ENCODE data around the gene LHX1. TPM values are rescaled to one million over a fixed set of nuclear protein-coding genes. Genes with fewer than 3 reads are reported as not detected.

LHX1 gene
- total RNA-seq, 4 donors from 2014 or later = not detected

GRCh38 chr17:36922175-36922574 lies 15.1 kb upstream of the LHX1 start:
- Histone ChIP-seq H3K4me1 (no peaks in the 10 kb centered on the region), H3K36me3 (no peaks in the 10 kb centered on the region), H3K4me3 (replicated peaks in 1 of 3) (no peak overlapping the region), H3K27me3 (no peaks in the 10 kb centered on the region), H3K27ac (no peak overlapping the region), H3K9me3 (no peaks in the 10 kb centered on the region)
- no peak for DNase-seq
- intact Hi-C loops (cut with DNase I) = no loop called here
- TF ChIP-seq, protein P1, sequence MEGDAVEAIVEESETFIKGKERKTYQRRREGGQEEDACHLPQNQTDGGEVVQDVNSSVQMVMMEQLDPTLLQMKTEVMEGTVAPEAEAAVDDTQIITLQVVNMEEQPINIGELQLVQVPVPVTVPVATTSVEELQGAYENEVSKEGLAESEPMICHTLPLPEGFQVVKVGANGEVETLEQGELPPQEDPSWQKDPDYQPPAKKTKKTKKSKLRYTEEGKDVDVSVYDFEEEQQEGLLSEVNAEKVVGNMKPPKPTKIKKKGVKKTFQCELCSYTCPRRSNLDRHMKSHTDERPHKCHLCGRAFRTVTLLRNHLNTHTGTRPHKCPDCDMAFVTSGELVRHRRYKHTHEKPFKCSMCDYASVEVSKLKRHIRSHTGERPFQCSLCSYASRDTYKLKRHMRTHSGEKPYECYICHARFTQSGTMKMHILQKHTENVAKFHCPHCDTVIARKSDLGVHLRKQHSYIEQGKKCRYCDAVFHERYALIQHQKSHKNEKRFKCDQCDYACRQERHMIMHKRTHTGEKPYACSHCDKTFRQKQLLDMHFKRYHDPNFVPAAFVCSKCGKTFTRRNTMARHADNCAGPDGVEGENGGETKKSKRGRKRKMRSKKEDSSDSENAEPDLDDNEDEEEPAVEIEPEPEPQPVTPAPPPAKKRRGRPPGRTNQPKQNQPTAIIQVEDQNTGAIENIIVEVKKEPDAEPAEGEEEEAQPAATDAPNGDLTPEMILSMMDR (IDR thresholded peaks at IDR 0.05) = no peak
- TF ChIP-seq POLR2A (IDR thresholded peaks at IDR 0.05) = no peak

- no peaks in the 10 kb centered on the region for H3K9me3 ChIP-seq
- H3K27me3 ChIP-seq = peaks cover 4% of the 10 kb centered on the region
- no peak overlapping the region for H3K4me3 ChIP-seq (replicated peaks in 1 of 3)
- no peaks in the 10 kb centered on the region for H3K4me1 ChIP-seq
- H3K27ac ChIP-seq = no peak overlapping the region
- TF ChIP-seq, protein P1 (IDR thresholded peaks at IDR 0.05) = no peak
- TF ChIP-seq POLR2A (IDR thresholded peaks at IDR 0.05) = no peak
- 77 to 83% methylated on average over 5 of the region's 5 CpGs for WGBS, 2 donors
- intact Hi-C loops (cut with DNase I) = no loop called here
- no peaks in the 10 kb centered on the region for H3K36me3 ChIP-seq
- no peak for DNase-seq
Measured at GRCh38 chr17:36923814-36924221, 13.5 kb upstream of the LHX1 start.

GRCh38 chr17:36926226-36926625 lies 11.0 kb upstream of the LHX1 start:
- intact Hi-C loops (cut with DNase I) = no loop called here
- H3K27me3 ChIP-seq = peaks cover 18% of the 10 kb centered on the region
- H3K4me3 ChIP-seq (replicated peaks in 1 of 3) = no peak overlapping the region
- TF ChIP-seq, protein P1 (IDR thresholded peaks at IDR 0.05) = no peak
- TF ChIP-seq POLR2A (IDR thresholded peaks at IDR 0.05) = no peak
- no peak overlapping the region for H3K27ac ChIP-seq
- H3K9me3 ChIP-seq = no peaks in the 10 kb centered on the region
- 92% methylated on average over 3 of the region's 3 CpGs for WGBS, 2 donors
- no peak for DNase-seq
- no peaks in the 10 kb centered on the region for H3K4me1 ChIP-seq
- no peaks in the 10 kb centered on the region for H3K36me3 ChIP-seq

DNA sequence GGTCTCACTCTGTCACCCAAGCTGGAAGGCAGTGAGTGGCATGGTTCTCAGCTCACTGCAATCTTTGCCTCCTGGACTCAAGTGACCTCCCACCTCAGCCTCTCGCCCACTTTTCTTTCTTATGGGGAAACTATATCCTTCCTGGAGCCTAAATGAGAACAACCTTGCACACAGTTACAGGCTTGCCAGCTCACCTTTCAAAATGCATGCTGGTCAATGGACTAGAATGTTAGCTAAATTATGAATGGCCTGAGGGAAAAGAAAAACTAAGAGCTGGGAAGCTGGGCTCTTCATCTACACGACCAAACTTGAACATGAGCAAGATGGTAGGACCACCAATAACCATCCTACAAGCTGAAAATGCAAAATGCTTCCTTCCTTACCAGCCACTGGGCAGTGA lies 10.6 kb upstream of the LHX1 start:
- Histone ChIP-seq H3K9me3 (no peaks in the 10 kb centered on the region), H3K27me3 (peaks cover 22% of the 10 kb centered on the region), H3K27ac (no peak overlapping the region), H3K4me3 (replicated peaks in 1 of 3) (no peak overlapping the region), H3K4me1 (peaks cover 0 to 3% of the 10 kb centered on the region in 2 donors), H3K36me3 (no peaks in the 10 kb centered on the region)
- DNase-seq = no peak
- intact Hi-C loops (cut with DNase I) = no loop called here
- TF ChIP-seq, protein P1 (IDR thresholded peaks at IDR 0.05) = no peak
- TF ChIP-seq POLR2A (IDR thresholded peaks at IDR 0.05) = no peak
- 75 to 78% methylated on average over 2 of the region's 2 CpGs for WGBS, 2 donors

DNA sequence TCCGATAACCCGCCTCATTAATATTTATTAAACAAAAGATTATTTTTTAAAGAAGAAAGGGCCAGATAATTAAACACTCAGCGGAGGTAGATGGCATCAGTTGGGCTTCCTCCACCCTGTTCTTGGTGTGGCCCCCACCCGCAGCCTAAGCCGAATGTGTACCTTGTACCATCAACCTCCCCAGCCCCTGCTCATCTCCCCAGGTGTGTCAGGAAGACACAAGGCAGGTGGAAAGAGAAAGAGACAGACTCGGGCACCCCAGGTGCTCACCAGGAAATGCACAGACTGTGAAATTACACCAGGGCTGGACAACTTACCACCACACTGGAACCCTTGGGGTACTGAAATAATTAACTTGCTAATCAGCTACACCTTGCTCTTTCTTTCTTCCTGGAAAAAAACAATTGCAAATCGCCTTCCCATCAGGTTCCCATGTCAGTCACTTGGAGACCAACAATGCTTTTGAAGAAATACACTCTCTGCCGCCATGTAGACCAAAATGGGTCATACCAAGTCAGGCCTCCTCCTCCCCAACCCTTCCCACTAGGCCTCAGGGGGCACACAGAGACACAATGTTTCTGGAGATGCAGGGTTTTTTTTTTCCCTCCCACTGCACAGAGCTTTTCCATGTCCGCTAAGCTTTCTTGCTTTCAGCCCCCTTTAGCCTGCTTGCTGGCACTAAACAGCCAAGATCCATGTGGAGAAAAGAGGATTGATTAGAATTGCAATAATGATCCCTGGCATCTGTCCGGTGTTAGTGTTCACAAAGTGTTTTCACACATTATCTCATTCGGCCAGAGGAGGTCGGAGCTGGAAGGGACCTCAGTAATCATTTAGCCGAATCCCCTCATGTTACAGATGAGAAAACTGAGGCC lies 8.6 kb upstream of the LHX1 start:
- Histone ChIP-seq H3K4me1 (peaks cover 4 to 23% of the 10 kb centered on the region in 2 donors), H3K4me3 (replicated peaks in 1 of 3) (no peak overlapping the region), H3K9me3 (no peaks in the 10 kb centered on the region), H3K36me3 (no peaks in the 10 kb centered on the region), H3K27ac (no peak overlapping the region), H3K27me3 (peaks cover 38% of the 10 kb centered on the region)
- 62 to 64% methylated on average over 13 of the region's 13 CpGs for WGBS, 2 donors
- TF ChIP-seq, protein P1 (IDR thresholded peaks at IDR 0.05) = no peak
- no peak for TF ChIP-seq POLR2A (IDR thresholded peaks at IDR 0.05)
- intact Hi-C loops (cut with DNase I) = no loop called here
- no peak for DNase-seq
